GM19463 (cell line): ENCODE results near the gene CAMK2G.

ENCODE experiments used
- ATAC-seq: cut with Tn5 transposase; IDR thresholded peaks from one replicate; pipeline ENCODE4 v1.9.1; 2021; ENCODE audit warnings: mild to moderate bottlenecking, moderate library complexity; ENCODE audit not compliant: unreplicated experiment

CAMK2G gene

DNA sequence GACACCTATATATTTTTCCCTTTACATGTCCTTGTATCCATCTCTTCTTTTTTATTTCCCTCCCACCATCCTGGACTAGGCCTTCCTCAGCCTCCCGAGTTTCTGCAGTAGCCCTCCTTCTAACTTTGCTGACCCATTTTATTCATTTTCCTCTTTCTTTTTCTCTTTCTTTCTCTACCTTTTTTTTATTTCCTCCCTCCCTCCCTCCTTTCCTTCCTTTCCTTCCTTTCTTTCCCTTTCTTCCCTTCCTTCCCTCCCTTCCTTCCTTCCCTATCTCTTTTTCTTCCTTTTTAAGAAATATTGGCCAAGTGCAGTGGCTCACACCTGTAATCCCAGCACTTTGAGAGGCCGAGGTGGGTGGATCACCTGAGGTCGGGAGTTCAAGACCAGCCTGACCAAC lies 9.7 kb upstream of the CAMK2G start:
- no peak for ATAC-seq

DNA sequence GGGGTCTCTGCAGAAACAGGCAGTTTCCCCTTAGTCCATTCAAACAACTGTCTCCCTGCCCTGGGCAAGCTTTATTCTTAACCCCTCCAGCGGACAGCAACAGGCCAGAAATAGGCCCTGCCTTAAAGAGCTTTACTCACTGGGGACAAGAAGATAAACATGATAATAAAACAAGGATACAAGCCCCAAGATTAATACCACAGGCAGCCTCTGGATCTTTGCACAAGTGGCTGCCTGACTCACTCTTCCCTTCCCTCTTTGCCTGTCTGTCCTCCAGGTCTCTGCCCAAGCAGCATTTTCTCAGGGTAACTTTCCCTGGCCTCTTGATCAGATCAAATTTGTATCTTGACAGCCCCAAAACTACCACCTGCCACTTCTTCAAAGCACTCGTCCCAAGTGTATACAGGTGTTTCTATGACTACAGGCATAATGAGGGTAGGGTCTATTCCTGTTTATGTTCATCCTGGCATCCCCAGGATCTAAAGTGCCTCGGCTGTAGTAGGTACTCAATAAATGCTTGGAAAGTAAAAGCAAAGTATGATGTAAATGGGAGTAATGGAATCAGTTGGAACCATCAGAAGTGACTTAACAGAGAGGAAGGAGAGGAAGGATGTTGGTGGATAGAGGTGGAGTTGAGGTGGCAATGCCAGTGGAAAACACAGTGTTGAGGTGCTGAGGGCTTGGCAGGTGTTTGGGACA lies 7.0 kb upstream of the CAMK2G start:
- ATAC-seq = no peak

DNA sequence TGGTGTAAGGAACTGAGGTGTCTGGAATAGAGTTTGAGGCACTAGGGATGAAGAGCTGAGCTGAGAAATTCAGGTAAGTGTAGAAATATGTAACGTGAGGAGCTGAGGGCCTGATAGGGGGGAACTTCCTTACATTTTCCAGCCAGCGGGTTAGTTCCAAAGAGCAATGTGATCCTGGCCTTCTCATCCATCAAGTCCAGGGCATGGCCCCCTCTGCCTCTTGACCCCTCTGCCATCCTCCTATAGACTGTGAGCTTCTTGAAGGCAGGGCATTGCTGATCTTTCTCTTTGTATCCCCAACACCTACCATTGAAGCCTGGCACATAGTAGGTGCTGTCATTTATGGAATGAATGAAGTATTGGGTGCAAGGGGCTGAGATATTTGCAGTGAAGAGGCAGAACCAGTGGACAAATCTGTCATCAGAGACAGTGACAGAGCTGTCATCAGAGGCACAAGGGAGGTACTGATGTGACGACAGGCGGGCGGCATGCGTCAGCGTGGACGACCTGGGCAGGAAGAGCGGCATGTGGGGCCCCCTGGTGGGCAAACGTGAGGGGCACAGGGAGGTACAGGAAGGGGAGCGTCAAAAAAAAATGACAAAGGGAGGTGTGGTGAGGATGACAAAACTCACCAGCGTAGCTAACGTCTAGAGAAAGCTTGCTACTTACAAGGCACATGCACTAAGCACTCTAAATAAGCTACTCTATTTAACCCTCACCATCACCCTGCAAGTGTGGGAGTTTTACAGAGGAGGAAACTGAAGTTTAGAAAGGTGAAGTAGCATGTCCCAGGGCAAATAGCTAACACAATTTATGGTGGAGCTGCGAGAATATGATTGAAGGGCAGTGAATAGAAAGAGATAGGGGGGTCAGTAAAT lies 5.2 kb upstream of the CAMK2G start:
- peak; percentile 93 for ATAC-seq

DNA sequence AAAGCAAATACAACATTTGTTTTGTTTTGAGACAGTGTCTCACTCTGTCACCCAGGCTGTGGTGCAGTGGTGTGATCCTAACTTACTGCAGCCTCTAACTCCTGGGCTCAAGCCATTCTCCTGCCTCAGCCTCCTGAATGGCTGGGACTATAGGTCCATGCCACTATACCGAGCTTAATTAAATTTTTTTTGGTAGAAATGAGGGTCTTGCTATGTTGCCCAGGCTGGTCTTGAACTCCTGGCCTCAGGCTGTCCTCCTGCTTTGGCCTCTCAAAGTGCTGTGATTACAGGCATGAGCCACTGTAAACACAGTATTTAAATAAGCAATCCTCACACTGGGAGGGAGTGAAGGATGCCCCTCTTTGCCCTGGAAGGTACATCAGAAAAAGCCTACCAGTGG lies 4.0 kb upstream of the CAMK2G start:
- ATAC-seq = no peak

DNA sequence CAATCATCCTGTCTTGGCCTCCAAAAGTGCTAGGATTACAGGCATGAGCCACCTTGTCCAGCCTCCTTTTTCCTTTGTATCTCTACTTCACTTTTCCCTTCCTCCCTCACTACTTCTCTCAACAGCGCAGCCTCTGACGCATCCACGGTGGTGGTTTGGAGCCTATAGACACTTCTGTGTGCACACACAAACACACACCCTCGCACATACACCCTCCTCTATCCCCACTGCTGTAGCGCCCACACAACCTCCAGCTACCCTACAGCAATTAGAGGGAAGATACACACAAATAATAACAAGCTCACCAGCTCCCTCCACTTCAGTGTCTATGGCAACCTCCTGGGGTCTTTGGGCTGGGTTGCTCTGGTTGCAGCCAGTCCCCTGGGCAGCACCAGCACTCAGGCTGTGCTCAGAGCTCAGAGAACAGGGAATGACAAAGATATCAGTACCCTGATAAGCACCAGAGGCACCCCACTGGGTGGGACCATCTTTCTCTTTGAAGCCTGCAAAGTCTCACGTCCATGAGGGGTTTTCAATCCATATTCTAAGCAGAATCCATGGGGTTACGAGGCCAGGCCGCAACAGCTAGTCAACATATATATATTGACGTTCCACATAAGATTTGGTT lies 3.3 kb upstream of the CAMK2G start:
- no peak for ATAC-seq

DNA sequence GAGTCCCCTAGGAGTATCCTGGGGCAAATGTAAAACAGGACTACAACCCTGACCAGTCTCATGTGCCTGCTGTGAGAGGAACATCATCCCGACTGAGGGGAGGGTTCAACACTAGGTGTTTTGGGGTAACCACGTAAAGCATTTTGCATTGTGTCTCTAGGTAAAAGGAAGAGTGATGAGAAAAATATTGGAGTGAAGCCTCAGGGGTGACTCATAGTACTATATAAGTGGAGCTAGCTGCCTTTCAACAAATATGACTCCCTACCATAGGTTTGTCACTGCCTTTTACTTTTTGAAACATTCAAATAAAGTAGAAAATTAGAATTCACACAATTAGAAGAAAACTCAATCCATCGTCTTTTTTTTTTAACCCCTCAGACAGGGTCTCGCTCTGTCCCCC lies 2.6 kb upstream of the CAMK2G start:
- ATAC-seq = no peak

DNA sequence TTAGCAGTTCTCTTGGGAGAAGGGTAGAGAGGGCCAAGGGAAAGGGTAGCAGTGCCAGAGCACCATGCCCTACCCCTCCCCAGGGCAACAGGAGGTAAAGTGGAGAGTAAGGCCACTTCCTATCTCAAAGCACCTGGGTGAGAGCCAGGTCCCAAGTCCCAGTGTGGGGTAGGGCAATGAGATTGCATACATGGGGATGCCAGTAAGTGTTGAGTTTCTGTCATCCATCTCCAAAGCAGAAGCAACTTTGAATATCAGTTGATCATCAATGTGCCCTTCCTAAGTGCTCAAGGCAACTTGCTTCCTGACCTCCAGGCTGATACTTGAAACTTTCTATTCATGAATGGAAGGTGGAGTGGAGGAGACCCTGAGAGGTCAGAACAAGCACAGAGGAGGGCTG lies 2.2 kb upstream of the CAMK2G start:
- no peak for ATAC-seq

DNA sequence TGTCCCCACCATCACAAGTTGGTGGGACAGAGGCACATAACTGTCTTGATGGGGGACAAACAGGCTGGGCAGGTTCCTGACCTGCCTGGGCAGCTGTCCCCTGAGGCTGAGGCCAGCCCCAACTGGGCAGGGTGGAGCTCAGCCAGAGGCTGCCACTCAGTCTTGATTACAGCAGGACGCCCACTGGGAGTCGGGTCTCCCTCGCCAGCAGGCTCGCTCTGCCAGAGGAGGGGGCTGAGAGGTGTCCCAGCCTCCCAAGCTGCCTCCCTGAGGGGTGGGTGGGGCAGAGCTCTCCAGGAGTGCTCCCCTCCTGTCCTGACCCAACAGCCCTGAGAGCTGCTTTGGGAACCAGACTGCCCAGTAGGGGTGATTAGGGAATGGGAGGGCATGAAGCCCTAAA lies 1.8 kb upstream of the CAMK2G start:
- no peak for ATAC-seq

DNA sequence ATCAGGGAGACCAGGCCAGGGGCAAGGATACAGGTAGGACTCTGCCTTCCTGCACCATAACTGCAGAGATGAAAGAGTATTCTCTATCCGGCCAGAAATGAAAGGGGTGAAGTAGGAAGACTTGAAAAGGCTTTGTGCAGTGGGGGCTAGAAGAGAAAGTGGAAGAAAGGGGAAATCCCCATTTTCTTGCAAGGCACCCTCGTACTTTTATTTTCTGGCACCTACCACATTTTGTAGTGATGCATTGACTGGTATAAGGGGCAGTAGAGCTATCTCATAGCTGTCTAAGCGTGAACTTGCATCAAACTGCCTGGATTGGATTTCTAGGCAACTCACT lies 752 bp upstream of the CAMK2G start:
- peak; percentile 2 for ATAC-seq

DNA sequence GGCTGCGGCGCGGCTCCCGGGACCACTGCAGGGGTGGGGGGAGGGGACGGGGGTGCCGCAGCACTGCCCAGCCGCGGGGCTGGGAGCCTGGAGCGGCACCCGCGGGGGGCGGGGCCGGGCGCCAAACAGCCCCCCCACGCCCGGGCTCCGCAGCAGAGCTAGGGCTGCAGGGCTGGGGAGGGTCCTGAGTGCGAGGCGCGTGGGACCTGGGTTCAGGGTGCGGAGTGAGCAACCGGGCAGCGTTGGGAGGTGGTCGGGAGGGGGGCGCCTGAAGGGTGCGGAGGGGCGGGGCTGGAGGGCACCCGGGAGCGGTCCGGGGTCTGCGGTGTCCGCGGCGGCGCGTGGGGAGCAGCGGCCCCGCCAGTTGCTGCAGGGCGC lies 528 bp downstream of the CAMK2G start:
- ATAC-seq = no peak

DNA sequence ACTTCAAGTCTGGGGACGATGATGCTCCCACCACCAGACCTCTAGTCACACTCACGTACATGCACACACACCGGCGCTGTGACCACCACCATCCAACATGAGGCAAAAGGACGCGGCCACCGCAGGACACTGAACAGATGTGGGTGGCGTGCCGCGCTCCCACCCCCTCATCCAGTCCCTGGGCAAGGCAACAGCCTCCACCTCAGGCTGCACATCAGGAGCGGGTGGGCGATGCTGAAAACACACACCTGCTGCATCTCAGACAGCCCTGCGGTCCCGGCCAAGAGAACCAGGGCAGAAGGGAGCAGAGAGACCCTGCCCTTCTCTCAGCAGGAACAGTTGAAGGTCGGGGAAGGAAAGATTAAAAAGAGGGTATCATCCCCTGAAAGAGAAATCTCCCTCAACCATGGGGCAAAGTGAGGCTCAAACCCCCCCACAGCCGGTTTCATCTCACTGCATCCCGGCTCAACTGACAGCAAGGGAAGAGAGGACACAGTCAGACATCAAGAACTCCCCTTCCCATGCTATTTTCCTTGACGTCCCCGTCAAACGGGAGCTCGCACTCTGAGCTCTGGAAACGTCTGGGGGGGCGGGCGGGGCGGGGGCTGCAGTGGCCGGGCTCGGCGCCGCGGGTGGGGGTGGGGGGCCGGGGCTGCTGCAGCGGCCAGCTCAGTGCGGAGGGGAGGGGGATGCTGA lies 1.1 kb downstream of the CAMK2G start:
- no peak for ATAC-seq

DNA sequence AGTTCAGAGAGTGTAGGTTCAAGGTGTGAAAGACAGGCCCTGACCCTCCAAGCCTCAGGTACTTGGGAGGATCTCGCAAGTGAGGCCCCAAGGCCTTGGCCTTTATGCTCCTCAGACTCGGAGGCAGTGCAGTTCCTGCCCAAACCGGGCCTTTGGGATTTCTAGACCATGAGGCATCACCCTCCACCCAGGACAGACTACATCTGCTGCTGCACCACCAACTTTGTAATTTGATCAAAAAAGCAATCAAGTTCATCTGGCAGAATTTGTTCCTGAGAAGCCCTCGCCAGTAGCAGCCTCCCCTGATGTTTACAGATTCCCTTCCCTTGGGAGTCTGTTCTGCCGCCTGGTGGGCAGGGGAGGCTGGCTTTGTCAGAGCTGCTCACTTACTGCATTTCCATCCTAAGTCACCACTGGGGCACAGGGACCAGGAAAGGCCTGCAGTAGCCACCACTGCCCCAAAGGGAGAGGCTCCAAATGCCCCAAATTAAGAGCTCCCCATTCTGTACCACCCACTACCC lies 2.1 kb downstream of the CAMK2G start:
- no peak for ATAC-seq

DNA sequence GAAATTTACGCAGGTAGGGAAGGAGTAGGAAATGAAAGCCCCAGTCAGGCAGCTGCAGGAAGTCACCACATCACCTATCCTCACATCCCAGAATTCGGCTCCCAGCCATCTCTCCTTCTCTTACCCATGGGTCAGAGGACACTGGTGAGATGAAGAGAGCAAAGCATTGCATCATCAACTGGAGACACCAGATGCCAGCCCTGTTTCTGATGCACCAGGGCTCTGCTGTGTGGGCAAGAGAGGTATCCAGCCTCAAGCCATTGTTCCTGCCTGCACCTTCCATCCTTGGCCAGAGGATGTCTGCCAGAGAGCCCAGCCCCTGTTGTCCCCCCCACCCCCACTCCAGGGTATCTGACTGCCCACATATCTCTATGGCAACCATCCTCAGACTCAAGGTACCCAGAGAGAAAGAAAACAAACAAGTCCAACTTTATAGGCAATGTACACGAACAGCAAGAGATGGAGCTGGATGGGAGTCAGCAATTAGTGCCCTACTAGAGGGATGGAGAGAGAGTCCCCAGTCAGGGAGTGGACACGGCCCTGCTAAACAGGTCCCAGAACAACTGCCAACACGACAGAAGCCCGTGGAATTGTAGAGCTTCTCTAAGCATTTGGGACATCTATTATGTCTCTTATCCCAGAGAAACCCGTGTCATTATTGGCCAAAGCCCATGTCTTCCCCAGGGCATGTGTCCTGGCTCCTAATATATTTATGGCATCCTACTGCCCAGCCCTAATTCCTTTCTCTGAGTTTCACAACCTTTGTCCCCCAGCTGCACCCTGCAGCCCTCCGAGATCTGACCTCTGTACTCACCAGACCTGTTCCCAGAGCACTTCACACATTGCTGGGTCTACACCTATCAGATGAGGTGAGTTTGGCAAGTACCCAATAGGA lies 2.8 kb downstream of the CAMK2G start:
- no peak for ATAC-seq

DNA sequence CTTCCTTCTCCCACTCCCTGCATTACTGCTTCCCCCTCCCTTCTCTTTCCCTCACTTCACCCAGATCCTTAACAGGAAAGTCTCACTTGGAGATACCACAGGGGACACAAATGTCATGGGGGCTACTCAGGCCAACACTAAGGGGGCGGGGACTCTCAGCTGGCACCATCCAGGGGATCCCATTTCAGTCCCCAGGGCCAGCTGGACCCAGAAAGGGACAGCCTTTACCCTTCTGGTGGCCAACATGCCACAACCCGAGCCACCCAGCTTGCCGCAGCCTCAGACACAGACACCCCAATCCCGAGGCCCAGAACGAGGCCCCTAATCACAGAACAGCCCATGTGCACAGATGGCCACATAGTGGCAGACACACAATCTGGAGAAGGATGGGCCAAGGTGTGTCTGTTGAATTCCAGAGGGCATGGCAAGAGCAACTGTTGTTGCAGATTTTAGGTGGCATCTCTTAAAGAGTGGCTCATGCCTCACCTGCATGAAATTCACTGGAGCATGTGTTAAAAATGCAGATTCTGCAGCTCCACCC lies 5.6 kb downstream of the CAMK2G start:
- ATAC-seq = no peak

DNA sequence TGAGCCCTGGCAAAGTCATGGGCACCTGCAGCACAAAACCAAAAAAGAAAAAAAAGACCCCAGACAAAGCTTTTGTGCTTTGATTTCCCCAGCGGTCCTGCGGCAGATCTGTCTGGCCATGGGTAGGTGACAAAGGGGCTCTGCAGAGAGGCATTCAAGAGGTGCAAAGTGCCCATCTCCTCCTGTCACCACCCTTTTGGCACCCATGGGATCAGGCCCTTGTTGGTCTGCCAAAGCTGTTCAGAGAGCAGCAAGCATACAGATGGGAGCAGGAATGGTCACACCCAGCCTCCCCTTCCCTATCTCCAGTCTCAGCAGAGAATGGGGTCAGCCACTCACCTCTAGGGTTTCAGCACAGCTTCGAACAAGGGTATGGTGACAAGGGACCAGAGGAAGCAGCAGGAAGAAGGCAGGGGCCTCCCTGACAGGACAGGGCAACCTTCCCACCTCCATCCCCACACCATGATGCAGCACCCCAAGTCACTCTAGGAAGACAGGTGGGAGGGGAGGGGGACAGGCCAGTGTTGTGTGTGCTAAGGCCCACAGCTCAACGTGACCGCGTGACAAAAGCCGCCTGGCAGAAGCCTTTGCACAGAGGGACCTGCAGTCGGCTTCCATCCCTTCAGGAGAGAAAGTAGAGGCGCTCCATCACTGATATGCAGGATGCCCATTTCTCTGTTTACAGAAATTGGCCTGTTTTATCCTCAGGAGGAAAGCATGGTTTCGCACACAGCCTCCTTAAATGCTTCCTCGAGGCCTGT lies 6.3 kb downstream of the CAMK2G start:
- no peak for ATAC-seq

DNA sequence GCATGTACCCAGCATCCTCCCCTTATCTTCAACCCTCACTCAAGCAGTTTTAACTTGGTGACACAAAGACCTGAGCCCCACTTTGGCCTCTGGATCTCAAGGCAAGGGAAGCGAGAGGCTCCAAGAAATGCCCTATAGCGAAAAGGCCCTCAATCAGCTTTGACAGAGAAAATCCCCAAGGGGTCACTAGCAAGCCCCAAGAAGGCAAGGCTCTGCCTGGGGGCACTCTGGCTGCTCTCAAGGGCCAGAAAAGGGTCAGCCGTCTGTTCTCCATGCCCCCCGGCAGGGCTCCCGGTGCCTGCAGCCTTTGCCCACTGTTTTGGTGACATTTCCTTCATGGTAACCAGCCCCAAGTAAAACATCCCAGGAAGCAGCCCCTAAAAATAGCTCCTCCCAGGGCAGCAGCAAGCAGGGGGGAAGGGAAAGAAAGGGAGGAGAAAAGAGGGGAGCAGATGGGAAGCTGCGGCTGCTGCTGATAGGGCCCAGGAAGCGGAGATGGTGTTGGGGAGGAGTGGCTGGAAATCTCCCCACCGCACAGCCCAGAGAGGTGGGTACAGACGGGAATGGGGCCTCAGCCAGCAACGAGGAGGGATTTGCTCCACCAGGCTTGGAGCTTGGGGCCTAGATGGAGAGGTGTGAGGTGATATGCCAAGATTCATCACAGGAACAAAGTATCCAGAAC lies 7.1 kb downstream of the CAMK2G start:
- ATAC-seq = no peak

DNA sequence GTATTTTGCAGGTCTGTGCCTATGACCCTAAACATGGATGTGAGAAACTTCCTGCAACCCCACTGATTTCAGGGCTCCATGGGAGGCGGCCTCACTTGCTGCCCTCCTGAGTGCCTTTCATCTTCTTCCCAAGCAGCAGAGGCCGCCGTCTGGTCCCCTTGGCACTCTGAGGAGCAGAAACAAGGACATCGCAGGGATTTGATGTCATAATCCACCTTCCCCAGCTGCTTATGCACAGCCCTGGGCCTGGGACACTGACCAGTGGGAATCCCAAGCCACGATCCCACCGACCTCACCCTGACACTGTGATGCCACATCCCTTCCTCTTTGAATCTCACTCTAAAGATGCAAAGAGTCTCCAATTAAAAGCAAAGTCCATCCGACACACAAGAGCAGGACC lies 7.7 kb downstream of the CAMK2G start:
- ATAC-seq = no peak
